Mammary microvascular endothelial cell (primary cell): Measurements from ENCODE around the gene SPATA31E1. TPM values are rescaled to one million over a fixed set of nuclear protein-coding genes. Genes with fewer than 3 reads are reported as not detected.

Experiments
- total RNA-seq: library from RNA; depleted of rRNA; stranded (reverse); fragments of >200 nt; gene quantifications from 2 replicates; pipeline ENCODE4 v1.2.3, GENCODE V29; 2015

SPATA31E1 gene
- not detected in 2 replicates for total RNA-seq

GRCh38 chr9:87882627-87883026, at the start of gene SPATA31E1:
Gene SPATA31E1, plus strand, starts transcription at chr9:87882877. Its CDS starts 15 bp downstream, at chr9:87882892.

GRCh38 chr9:87917662-87918061, 35.0 kb downstream of the SPATA31E1 start, which contains the start of gene SPATA31C1:
Gene SPATA31C1, plus strand, starts transcription at chr9:87917962.

Other genes starting within 250 kb of the SPATA31E1 start
- 230 and 242 TPM in 2 replicates for gene CTSL, start 156.8 kb upstream of the SPATA31E1 start, total RNA-seq
- gene SPATA31C1, start 35.1 kb downstream of the SPATA31E1 start, total RNA-seq = not detected in 2 replicates
- gene CDK20, start 91.7 kb downstream of the SPATA31E1 start, total RNA-seq = 0.40 and 0.98 TPM in 2 replicates